Dermis blood vessel endothelial cell (primary cell): ENCODE measurements around the gene C2orf42. TPM values are rescaled to one million over a fixed set of nuclear protein-coding genes. Genes with fewer than 3 reads are reported as not detected.
A peak's percentile ranks its signal among the peaks of the same experiment; 100 is the strongest.
"Not testable (repeated sequence)": the region's sequence is repeated elsewhere in the genome, so short reads cannot be mapped to it uniquely, and the experiment has no call there.

Experiments used
- DNase-seq: peaks from one replicate; pipeline ENCODE4 v3.0.0; 2010
- total RNA-seq: library from RNA; depleted of rRNA; stranded (reverse); fragments of >200 nt; gene quantifications from 2 replicates; pipeline ENCODE4 v1.2.3, GENCODE V29; 2014

C2orf42 gene
- 14.3 and 25.5 TPM in 2 replicates for total RNA-seq

- peak; percentile 98 for DNase-seq
Observed at GRCh38 chr2:70190418-70191243, at the start of gene C2orf42. Gene C2orf42, minus strand, starts transcription at chr2:70191019. Its CDS starts 9,034 bp downstream, at chr2:70181985.

- DNase-seq = no peak
Observed at GRCh38 chr2:70240599-70240998, 49.8 kb upstream of the C2orf42 start.

- no peak for DNase-seq
Observed at GRCh38 chr2:70233926-70234325, 43.1 kb upstream of the C2orf42 start.

- no peak for DNase-seq
Observed at GRCh38 chr2:70226781-70227180, 36.0 kb upstream of the C2orf42 start.

- not testable (repeated sequence) for DNase-seq
Observed at GRCh38 chr2:70223305-70223704, 32.5 kb upstream of the C2orf42 start.

- DNase-seq = no peak
Observed at GRCh38 chr2:70214953-70215549, 24.2 kb upstream of the C2orf42 start.

GRCh38 chr2:70214365-70214764 lies 23.5 kb upstream of the C2orf42 start:
- no peak for DNase-seq

GRCh38 chr2:70212298-70212932 lies 21.6 kb upstream of the C2orf42 start:
- peak; percentile 25 for DNase-seq

- DNase-seq = no peak
Observed at GRCh38 chr2:70211595-70211994, 20.8 kb upstream of the C2orf42 start.

- no peak for DNase-seq
Observed at GRCh38 chr2:70204452-70204851, 13.6 kb upstream of the C2orf42 start.

- no peak for DNase-seq
Observed at GRCh38 chr2:70203086-70203485, 12.3 kb upstream of the C2orf42 start.

GRCh38 chr2:70202236-70202806 lies 11.5 kb upstream of the C2orf42 start:
- DNase-seq = no peak

GRCh38 chr2:70201831-70202230 lies 11.0 kb upstream of the C2orf42 start:
- DNase-seq = no peak

- no peak for DNase-seq
Observed at GRCh38 chr2:70201225-70201768, 10.5 kb upstream of the C2orf42 start.

GRCh38 chr2:70199320-70199864 lies 8.6 kb upstream of the C2orf42 start:
- DNase-seq = no peak

- no peak for DNase-seq
Observed at GRCh38 chr2:70192516-70192915, 1.7 kb upstream of the C2orf42 start.

- no peak for DNase-seq
Observed at GRCh38 chr2:70191244-70191735, 471 bp upstream of the C2orf42 start.

- DNase-seq = no peak
Observed at GRCh38 chr2:70188460-70188859, 2.4 kb downstream of the C2orf42 start.

GRCh38 chr2:70187170-70187569 lies 3.6 kb downstream of the C2orf42 start:
- DNase-seq = not testable (repeated sequence)

- DNase-seq = no peak
Observed at GRCh38 chr2:70182689-70183088, 8.1 kb downstream of the C2orf42 start.

- no peak for DNase-seq
Observed at GRCh38 chr2:70181363-70181956, 9.4 kb downstream of the C2orf42 start.

GRCh38 chr2:70173520-70173919 lies 17.3 kb downstream of the C2orf42 start:
- DNase-seq = no peak
